SK-N-MC (cell line): ENCODE data around the gene TRIM44.

Experiments
- EZH2 ChIP-seq: fragments of 200-600 bp; sonication (generic); IDR thresholded peaks from one replicate; pipeline ENCODE4 v1.6.1; 2017; ENCODE audit warnings: antibody characterized with exemption
- FOXP2 ChIP-seq: optimal IDR thresholded peaks from 2 replicates; pipeline ENCODE3; 2011; ENCODE audit warnings: mild to moderate bottlenecking, moderate library complexity; ENCODE audit not compliant: insufficient read depth; ENCODE audit errors: extremely low read length, control extremely low read depth
- POLR2AphosphoS5 ChIP-seq: IDR thresholded peaks from 2 replicates; pipeline ENCODE4 v1.6.1; 2012; ENCODE audit warnings: mild to moderate bottlenecking, low read depth, low read length, borderline replicate concordance

DNA sequence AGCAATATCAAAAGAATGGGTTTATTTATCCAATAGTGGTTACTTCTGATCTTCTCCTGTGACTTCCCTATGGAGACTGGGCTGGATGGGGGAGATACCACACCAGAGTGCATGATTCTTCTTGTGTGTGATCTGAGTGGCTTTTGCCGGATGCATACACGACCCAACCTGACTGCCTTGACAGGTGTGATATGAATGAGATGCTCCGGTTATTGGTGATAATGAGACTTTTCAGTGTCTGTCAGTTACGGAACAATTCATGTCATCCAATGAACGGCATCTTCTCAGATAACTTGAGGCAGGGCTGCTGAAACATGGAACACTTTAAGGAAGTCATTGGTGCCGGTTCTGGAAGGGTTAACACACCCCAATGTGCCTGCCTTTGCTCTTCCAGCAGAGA is 26.6 kb upstream of the TRIM44 start:
- TF ChIP-seq EZH2 = no peak
- TF ChIP-seq POLR2AphosphoS5 = no peak
- no peak for TF ChIP-seq FOXP2
